HG02571 (cell line): ENCODE results near the gene ASIP.
"Not testable (repeated sequence)": the region's sequence is repeated elsewhere in the genome, so short reads cannot be mapped to it uniquely, and the experiment has no call there.

Source experiments
- ATAC-seq: cut with Tn5 transposase; IDR thresholded peaks from one replicate; pipeline ENCODE4 v1.9.1; 2021; ENCODE audit warnings: mild to moderate bottlenecking, moderate library complexity; ENCODE audit not compliant: unreplicated experiment

Gene ASIP

GRCh38 chr20:34240693-34241615 is at the start of gene ASIP:
Gene ASIP (plus strand): TSS chr20:34241423. CDS start chr20:34260375, 18,952 bp downstream.
- no peak for ATAC-seq

- ATAC-seq = no peak
These were observed 48.2 kb upstream of the ASIP start for GRCh38 chr20:34193051-34193450.

DNA sequence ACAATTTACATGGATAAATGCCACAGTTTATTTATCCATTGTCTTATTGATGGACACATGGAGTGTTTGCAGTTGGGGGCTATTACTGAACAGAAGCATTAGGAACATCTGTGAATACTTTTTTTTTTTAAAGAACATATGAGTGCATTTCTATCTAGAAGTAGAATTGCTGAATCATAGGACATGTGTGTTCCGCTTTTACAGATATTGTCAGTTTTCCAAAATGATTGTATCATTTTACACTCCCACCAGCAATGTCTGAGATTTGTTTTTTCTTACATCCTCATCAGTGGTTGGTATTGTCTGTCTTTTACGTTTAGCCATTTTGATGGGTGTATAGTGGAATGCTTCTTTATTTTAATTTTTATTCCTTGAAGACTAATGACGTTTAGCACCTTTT is 42.0 kb upstream of the ASIP start:
- no peak for ATAC-seq

- no peak for ATAC-seq
These were observed 41.2 kb upstream of the ASIP start for GRCh38 chr20:34200023-34200422.

- ATAC-seq = no peak
These were observed 39.7 kb upstream of the ASIP start for GRCh38 chr20:34201531-34201930.

- ATAC-seq = not testable (repeated sequence)
These were observed 35.9 kb upstream of the ASIP start for GRCh38 chr20:34205172-34205880.

- ATAC-seq = no peak
These were observed 32.1 kb upstream of the ASIP start for GRCh38 chr20:34209111-34209510.

GRCh38 chr20:34210271-34210670 is 31.0 kb upstream of the ASIP start:
- no peak for ATAC-seq

- ATAC-seq = no peak
These were observed 29.6 kb upstream of the ASIP start for GRCh38 chr20:34211591-34211990.

DNA sequence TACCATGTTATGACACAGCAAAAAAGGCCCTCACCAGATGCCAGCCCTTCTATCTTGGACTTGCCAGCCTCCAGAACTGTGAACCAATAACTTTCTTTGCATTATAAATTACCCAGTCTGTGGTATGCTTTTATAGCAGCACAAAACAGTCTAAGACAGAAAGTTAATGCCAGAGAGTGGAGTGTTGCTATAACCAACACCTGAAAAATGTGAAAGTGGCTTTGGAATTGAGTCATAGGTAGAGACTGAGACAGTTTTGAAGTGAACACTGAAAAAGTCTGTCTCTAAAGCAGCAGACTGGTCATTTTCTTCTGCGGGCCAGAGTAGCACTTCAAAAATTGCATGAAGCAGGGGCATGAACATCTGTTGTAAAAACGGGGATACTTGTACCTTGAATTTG is 28.0 kb upstream of the ASIP start:
- no peak for ATAC-seq

DNA sequence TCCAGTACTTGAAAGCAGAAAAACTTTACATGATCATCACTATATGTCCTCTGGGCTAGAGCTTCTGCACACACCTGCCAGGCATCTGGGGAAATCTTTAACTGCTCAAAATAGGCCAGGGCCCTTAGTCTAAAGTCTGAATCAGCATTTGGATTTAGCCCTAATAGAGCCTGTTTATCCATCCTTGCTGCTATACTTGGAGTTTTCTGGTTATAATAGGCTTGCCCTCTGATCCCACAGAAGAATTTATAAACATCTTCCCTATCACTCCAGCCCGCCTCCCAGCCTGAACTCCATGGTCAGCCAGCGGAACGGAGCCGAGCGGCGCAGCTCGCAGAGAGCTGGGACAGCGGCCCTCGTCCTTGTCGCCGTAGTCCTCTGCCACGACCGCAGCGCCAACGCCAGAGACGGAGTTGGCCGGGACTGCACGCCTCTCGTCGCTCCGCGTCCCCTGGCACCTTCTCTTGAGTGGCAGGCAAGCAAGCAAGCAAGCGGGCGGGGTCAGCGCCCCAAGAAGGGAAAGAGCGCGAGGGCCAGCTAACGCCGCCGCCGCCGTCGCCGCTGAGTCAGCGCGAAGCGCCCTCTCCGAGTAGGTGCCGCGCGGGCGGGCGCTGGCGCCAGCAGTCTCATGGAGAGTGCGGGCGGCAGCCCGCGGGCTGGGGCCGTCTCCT is 25.4 kb upstream of the ASIP start:
- no peak for ATAC-seq

- ATAC-seq = no peak
These were observed 24.9 kb upstream of the ASIP start for GRCh38 chr20:34216382-34216742.

- ATAC-seq = no peak
These were observed 20.7 kb upstream of the ASIP start for GRCh38 chr20:34220561-34220960.

DNA sequence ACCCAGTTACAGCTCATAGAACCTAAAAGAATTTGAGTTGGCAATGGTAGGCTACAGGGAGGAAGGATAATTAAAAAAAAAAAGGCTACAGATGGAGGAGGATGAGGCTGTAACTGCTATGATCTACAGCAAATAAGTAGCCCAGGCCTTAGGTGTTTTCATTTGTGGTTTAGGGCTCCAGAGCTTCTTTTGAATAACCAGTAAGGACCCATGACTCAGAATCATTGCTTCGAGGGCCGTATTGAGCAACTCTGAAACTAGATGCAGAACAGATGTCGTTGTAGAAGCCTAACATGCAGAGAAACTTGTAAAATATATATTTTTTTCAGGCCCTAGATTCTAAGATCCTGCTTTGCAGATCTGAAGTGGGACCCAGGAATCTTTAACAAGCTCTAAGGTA is 19.0 kb upstream of the ASIP start:
- no peak for ATAC-seq

GRCh38 chr20:34224251-34224650 is 17.0 kb upstream of the ASIP start:
- not testable (repeated sequence) for ATAC-seq

- no peak for ATAC-seq
These were observed 9.6 kb upstream of the ASIP start for GRCh38 chr20:34231634-34232033.

- no peak for ATAC-seq
These were observed 8.6 kb upstream of the ASIP start for GRCh38 chr20:34232494-34233087.

DNA sequence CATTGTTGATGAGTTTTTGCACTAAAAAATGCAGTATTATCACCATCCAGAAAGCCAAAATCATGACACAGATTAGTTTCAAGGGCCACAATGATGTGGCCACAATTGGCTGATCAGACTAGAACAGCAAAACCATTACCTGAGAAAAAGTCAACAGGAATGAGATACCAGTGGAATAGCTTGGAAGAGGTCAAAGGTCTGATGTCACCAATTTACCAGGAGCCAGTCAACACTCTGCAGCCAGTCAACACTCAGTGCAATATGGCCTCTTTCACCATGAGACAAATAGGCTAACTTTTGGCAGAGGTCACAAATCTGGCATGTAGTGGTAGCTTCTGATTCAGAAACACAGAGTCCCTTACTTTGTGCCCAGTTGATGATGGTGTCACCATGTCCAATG is 7.5 kb upstream of the ASIP start:
- ATAC-seq = no peak

GRCh38 chr20:34235875-34236274 is 5.3 kb upstream of the ASIP start:
- no peak for ATAC-seq

GRCh38 chr20:34237942-34238341 is 3.3 kb upstream of the ASIP start:
- ATAC-seq = no peak

DNA sequence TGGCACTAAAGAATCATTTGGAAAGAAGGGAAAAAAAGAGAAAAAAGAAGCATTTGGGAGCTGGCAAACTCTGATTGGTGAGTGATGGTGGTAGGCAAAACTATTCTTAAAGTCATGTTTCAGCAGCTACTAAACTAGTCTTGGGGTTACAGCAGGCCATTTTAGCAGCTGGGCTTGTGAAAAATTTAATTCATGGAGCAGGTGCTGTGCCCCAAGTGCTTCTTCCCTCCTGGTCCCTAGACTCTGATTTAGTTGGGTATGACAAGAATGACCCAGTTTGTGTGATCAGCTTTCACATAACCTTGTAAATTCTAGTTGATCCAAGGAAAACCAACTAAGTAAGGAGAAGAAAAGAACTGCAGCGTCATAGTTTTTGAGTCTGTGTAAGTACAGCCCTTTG is 1.1 kb upstream of the ASIP start:
- no peak for ATAC-seq
